Endodermal cell (in vitro differentiated cells): ENCODE data around the gene LPP. TPM values are rescaled to one million over a fixed set of nuclear protein-coding genes. Genes with fewer than 3 reads are reported as not detected.

ENCODE experiments used
- DNase-seq: peaks from one replicate; pipeline ENCODE4 v3.0.0-alpha.2; 2017
- H3K27ac ChIP-seq: 2 replicates; pipeline ENCODE4 v1.5.1; 2013; ENCODE audit warnings: mild to moderate bottlenecking, low read depth, low read length, moderate library complexity
- H3K27me3 ChIP-seq: 2 replicates; pipeline ENCODE4 v1.6.1; 2013; ENCODE audit warnings: mild to moderate bottlenecking, low read length, moderate library complexity; ENCODE audit not compliant: insufficient read depth, control insufficient read depth, poor library complexity, severe bottlenecking
- H3K36me3 ChIP-seq: 2 replicates; pipeline ENCODE4 v1.7.0; 2013; ENCODE audit warnings: mild to moderate bottlenecking, low read length, moderate library complexity; ENCODE audit not compliant: control insufficient read depth, insufficient read depth
- H3K4me1 ChIP-seq: one replicate; pipeline ENCODE4 v1.7.0; 2013; ENCODE audit warnings: low read length; ENCODE audit not compliant: control insufficient read depth, insufficient read depth
- H3K4me3 ChIP-seq: 2 replicates; pipeline ENCODE4 v1.5.1; 2013; ENCODE audit warnings: mild to moderate bottlenecking, low read length, moderate library complexity
- H3K9ac ChIP-seq: 2 replicates; pipeline ENCODE4 v1.6.1; 2013; ENCODE audit warnings: mild to moderate bottlenecking, low read length, moderate library complexity; ENCODE audit not compliant: poor library complexity, severe bottlenecking; ENCODE audit errors: extremely low read depth
- H3K9me3 ChIP-seq: 2 replicates; pipeline ENCODE4 v1.6.1; 2013; ENCODE audit warnings: mild to moderate bottlenecking, low read length, moderate library complexity; ENCODE audit not compliant: control insufficient read depth
- H3K27ac Mint-ChIP-seq: 2 replicates; pipeline ENCODE4 v1.8.0; 2020; ENCODE audit warnings: mixed read lengths
- H3K27me3 Mint-ChIP-seq: 2 replicates; pipeline ENCODE4 v1.8.0; 2021; ENCODE audit warnings: mild to moderate bottlenecking, mixed read lengths; ENCODE audit not compliant: insufficient read depth
- H3K36me3 Mint-ChIP-seq: 2 replicates; pipeline ENCODE4 v1.8.0; 2020; ENCODE audit warnings: low read depth, mixed read lengths
- H3K4me1 Mint-ChIP-seq: 2 replicates; pipeline ENCODE4 v1.8.0; 2020; ENCODE audit warnings: mixed read lengths
- H3K4me3 Mint-ChIP-seq: 2 replicates; pipeline ENCODE4 v1.8.0; 2020; ENCODE audit warnings: mild to moderate bottlenecking, moderate library complexity, mixed read lengths
- H3K9me3 Mint-ChIP-seq: 2 replicates; pipeline ENCODE4 v1.8.0; 2020; ENCODE audit warnings: mild to moderate bottlenecking, mixed read lengths
- WGBS, 2 experiments: methylation state at CpG; one replicate each; pipeline versions ENCODE4 v1.1.5 to v1.1.7; 2013; ENCODE audit warnings: missing lambda C conversion rate in 2 of 2, mixed read lengths in 1 of 2; ENCODE audit not compliant: insufficient coverage in 1 of 2, insufficient read length in 1 of 2; 5-methylcytosine and 5-hydroxymethylcytosine counted together
- total RNA-seq, 2 donors: library from RNA; stranded (reverse); fragmentation: NEBNext Ultra II Directional in 1 of 2; extraction: Animal tissue kit (Norgen Biotek cat#: 25700) in 1 of 2; gene quantifications; 2 replicates in 1 of 2; 3 replicates in 1 of 2; pipeline ENCODE4 v1.2.1, GENCODE V29; 2021
- TF ChIP-seq, protein P1 (sequence below): fragments of 200-600 bp; sonication (generic); conservative IDR thresholded peaks from 2 replicates; pipeline ENCODE4 v1.5.0; 2021; ENCODE audit warnings: antibody characterized with exemption, mild to moderate bottlenecking

LPP gene
- total RNA-seq, 2 donors from 2014 or later: 78.0 to 105 TPM

DNA sequence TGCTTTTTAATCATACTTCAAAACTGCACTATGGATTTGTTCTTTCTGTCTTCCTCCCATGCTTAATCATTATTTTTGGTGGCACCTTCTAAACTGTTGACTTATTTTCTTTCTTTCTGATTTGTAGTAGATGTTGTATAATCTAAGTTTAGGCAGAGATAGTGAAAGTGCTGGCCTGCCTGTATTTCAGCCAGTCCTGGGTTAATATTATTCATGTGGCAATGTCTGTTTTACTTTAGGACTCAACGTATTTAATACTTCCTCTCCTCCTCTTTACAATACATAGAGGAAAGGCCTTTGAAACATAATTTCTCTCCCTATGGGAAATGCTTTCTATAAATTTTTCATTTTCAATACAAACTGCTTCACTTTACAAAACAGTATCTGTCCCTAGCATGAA lies 690.1 kb downstream of the LPP start:
- Mint-ChIP-seq H3K4me1 (peaks cover 11% of the 10 kb centered on the region), H3K27me3 (no peaks in the 10 kb centered on the region), H3K27ac (no peak overlapping the region), H3K9me3 (no peaks in the 10 kb centered on the region), H3K36me3 (peaks cover 2% of the 10 kb centered on the region), H3K4me3 (no peak overlapping the region)
- H3K27ac ChIP-seq: no peak overlapping the region
- no peaks in the 10 kb centered on the region for H3K36me3 ChIP-seq
- no peak overlapping the region for H3K9ac ChIP-seq
- 83 to 100% methylated on average over 1 of the region's 1 CpG for WGBS, 2 experiments
- H3K27me3 ChIP-seq: no peaks in the 10 kb centered on the region
- DNase-seq: no peak
- H3K4me3 ChIP-seq: no peak overlapping the region
- TF ChIP-seq, protein P1, sequence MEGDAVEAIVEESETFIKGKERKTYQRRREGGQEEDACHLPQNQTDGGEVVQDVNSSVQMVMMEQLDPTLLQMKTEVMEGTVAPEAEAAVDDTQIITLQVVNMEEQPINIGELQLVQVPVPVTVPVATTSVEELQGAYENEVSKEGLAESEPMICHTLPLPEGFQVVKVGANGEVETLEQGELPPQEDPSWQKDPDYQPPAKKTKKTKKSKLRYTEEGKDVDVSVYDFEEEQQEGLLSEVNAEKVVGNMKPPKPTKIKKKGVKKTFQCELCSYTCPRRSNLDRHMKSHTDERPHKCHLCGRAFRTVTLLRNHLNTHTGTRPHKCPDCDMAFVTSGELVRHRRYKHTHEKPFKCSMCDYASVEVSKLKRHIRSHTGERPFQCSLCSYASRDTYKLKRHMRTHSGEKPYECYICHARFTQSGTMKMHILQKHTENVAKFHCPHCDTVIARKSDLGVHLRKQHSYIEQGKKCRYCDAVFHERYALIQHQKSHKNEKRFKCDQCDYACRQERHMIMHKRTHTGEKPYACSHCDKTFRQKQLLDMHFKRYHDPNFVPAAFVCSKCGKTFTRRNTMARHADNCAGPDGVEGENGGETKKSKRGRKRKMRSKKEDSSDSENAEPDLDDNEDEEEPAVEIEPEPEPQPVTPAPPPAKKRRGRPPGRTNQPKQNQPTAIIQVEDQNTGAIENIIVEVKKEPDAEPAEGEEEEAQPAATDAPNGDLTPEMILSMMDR: no peak
- no peaks in the 10 kb centered on the region for H3K9me3 ChIP-seq
- peaks cover 9% of the 10 kb centered on the region for H3K4me1 ChIP-seq

DNA sequence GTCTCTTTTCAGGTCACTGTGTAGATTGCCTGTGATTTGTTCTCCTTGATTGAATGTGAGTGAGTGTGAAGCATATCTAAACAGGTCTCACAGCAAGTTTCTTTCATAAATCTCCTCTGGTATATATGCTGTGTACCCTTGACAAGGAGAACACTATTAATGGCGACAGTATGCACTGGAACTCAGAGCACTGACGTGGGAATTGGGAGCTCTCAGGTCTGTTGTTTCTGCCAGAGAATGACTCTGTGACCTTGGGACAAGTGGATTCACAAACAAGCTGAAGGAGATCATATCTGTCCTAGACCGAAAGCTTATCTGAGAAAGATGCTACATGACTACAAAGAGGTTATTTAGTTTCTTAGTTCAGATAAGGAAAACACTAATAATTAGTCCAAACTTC lies 691.6 kb downstream of the LPP start:
- H3K36me3 Mint-ChIP-seq: peaks cover 2% of the 10 kb centered on the region
- Histone ChIP-seq H3K9me3 (no peaks in the 10 kb centered on the region), H3K27ac (no peak overlapping the region), H3K36me3 (no peaks in the 10 kb centered on the region), H3K4me3 (no peak overlapping the region), H3K27me3 (no peaks in the 10 kb centered on the region), H3K4me1 (peaks cover 9% of the 10 kb centered on the region), H3K9ac (no peak overlapping the region)
- peaks cover 11% of the 10 kb centered on the region for H3K4me1 Mint-ChIP-seq
- TF ChIP-seq, protein P1: no peak
- no peaks in the 10 kb centered on the region for H3K27me3 Mint-ChIP-seq
- WGBS, 2 experiments: 80 to 85% methylated on average over 1 to 3 of the region's 3 CpGs
- no peak overlapping the region for H3K4me3 Mint-ChIP-seq
- H3K9me3 Mint-ChIP-seq: no peaks in the 10 kb centered on the region
- H3K27ac Mint-ChIP-seq: no peak overlapping the region
- no peak for DNase-seq

DNA sequence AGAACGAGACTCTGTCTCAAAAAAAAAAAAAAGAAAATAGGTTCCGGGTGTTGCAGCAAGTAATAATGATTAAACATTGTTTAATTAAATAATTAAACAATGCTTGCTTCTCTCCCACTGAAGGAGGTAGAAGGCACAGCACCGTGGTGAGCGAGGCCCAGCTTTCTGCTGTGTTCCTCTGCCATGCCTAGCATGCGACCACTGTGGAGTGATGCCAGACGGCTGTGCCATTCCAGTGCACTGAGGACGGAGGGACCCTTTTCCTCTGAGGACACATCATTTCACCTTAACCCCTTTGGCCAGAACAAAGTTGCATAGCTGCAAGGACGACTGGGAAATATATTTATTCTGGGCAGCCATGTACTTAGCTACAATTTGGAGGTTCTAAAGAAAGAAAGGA lies 695.0 kb downstream of the LPP start:
- H3K36me3 Mint-ChIP-seq: no peaks in the 10 kb centered on the region
- Histone ChIP-seq H3K9ac (no peak overlapping the region), H3K27ac (no peak overlapping the region), H3K27me3 (no peaks in the 10 kb centered on the region), H3K9me3 (no peaks in the 10 kb centered on the region), H3K4me1 (peaks cover 9% of the 10 kb centered on the region), H3K4me3 (no peak overlapping the region), H3K36me3 (no peaks in the 10 kb centered on the region)
- WGBS, 2 experiments: 84 to 85% methylated on average over 5 to 7 of the region's 8 CpGs
- H3K9me3 Mint-ChIP-seq: no peaks in the 10 kb centered on the region
- no peak overlapping the region for H3K27ac Mint-ChIP-seq
- H3K27me3 Mint-ChIP-seq: no peaks in the 10 kb centered on the region
- DNase-seq: no peak
- TF ChIP-seq, protein P1: no peak
- peaks cover 14% of the 10 kb centered on the region for H3K4me1 Mint-ChIP-seq
- no peak overlapping the region for H3K4me3 Mint-ChIP-seq
